ENCODE data around the gene ANO10.
"Not testable (repeated sequence)": the region's sequence is repeated elsewhere in the genome, so short reads cannot be mapped to it uniquely, and the experiment has no call there.

ANO10 gene

GRCh38 chr3:43462566-43462965 is 159.2 kb downstream of the ANO10 start:
- H2AFZ ChIP-seq (ENCODE audit: low read length); H3K79me1 ChIP-seq (ENCODE audit: low read depth, low read length); H4K91ac ChIP-seq (ENCODE audit: low read depth, low read length, poor library complexity); H3K23ac ChIP-seq (ENCODE audit: low read depth, low read length, poor library complexity); H3K18ac ChIP-seq (ENCODE audit: low read length); H3K4me2 ChIP-seq (ENCODE audit: insufficient read depth, low read length, poor library complexity, severe bottlenecking); H2BK120ac ChIP-seq (ENCODE audit: low read depth, low read length); H3K4me1 ChIP-seq (ENCODE audit: control insufficient read depth in 2 of 2, insufficient read depth in 1 of 2, low read depth in 1 of 2, low read length in 2 of 2); H3K4me3 ChIP-seq (ENCODE audit: low read length in 2 of 2); H2BK15ac ChIP-seq (ENCODE audit: low read length); H3K14ac ChIP-seq (ENCODE audit: low read length); H3K27me3 ChIP-seq (ENCODE audit: control insufficient read depth in 3 of 3, insufficient read depth in 3 of 3, low read depth in 1 of 3, low read length in 3 of 3); H3K9me3 ChIP-seq (replicated peaks in 1 of 2; ENCODE audit: control insufficient read depth in 2 of 2, insufficient read depth in 1 of 2, low read depth in 1 of 2, low read length in 2 of 2); H3K9ac ChIP-seq (ENCODE audit: low read depth, low read length, poor library complexity); H2AK5ac ChIP-seq (ENCODE audit: low read depth, low read length); H3K27ac ChIP-seq (replicated peaks; ENCODE audit: low read length); DNase-seq (ENCODE audit: low spot score); H3K4ac ChIP-seq (ENCODE audit: low read length); H4K8ac ChIP-seq (ENCODE audit: low read depth, low read length); H3K36me3 ChIP-seq (replicated peaks in 1 of 2; ENCODE audit: control insufficient read depth in 2 of 2, insufficient read depth in 2 of 2, low read length in 2 of 2); H2BK5ac ChIP-seq (ENCODE audit: low read length); H2BK12ac ChIP-seq (ENCODE audit: low read length): not testable (repeated sequence)
- no CpG with 5 or more reads among the region's 3 CpGs for WGBS, 2 donors (ENCODE audit: extremely low coverage in 2 of 2, insufficient read length in 2 of 2, insufficient replicate concordance in 1 of 2)

GRCh38 chr3:43461345-43461744 is 160.5 kb downstream of the ANO10 start:
- no peak overlapping the region for H2BK12ac ChIP-seq (ENCODE audit: low read length)
- no peak overlapping the region for H3K18ac ChIP-seq (ENCODE audit: low read length)
- H3K36me3 ChIP-seq (replicated peaks in 1 of 2; ENCODE audit: control insufficient read depth in 2 of 2, insufficient read depth in 2 of 2, low read length in 2 of 2), result no peaks in the 10 kb centered on the region
- no peak overlapping the region for H3K23ac ChIP-seq (ENCODE audit: low read depth, low read length, poor library complexity)
- H3K27ac ChIP-seq (replicated peaks; ENCODE audit: low read length), result no peak overlapping the region
- no peak overlapping the region for H2AK5ac ChIP-seq (ENCODE audit: low read depth, low read length)
- no peak overlapping the region for H2BK15ac ChIP-seq (ENCODE audit: low read length)
- DNase-seq (ENCODE audit: low spot score), result no peak
- H2BK120ac ChIP-seq (ENCODE audit: low read depth, low read length), result no peak overlapping the region
- no peaks in the 10 kb centered on the region for H3K27me3 ChIP-seq (ENCODE audit: control insufficient read depth in 3 of 3, insufficient read depth in 3 of 3, low read depth in 1 of 3, low read length in 3 of 3)
- H2AFZ ChIP-seq (ENCODE audit: low read length), result no peak overlapping the region
- no CpG with 5 or more reads among the region's 2 CpGs for WGBS, 2 donors (ENCODE audit: extremely low coverage in 2 of 2, insufficient read length in 2 of 2, insufficient replicate concordance in 1 of 2)
- no peak overlapping the region for H4K8ac ChIP-seq (ENCODE audit: low read depth, low read length)
- H4K91ac ChIP-seq (ENCODE audit: low read depth, low read length, poor library complexity), result no peak overlapping the region
- H3K4me1 ChIP-seq (ENCODE audit: control insufficient read depth in 2 of 2, insufficient read depth in 1 of 2, low read depth in 1 of 2, low read length in 2 of 2), result no peaks in the 10 kb centered on the region
- no peak overlapping the region for H3K9ac ChIP-seq (ENCODE audit: low read depth, low read length, poor library complexity)
- H3K4me2 ChIP-seq (ENCODE audit: insufficient read depth, low read length, poor library complexity, severe bottlenecking), result no peak overlapping the region
- no peak overlapping the region for H3K14ac ChIP-seq (ENCODE audit: low read length)
- no peaks in the 10 kb centered on the region for H3K79me1 ChIP-seq (ENCODE audit: low read depth, low read length)
- H2BK5ac ChIP-seq (ENCODE audit: low read length), result no peak overlapping the region
- no peak overlapping the region for H3K4me3 ChIP-seq (ENCODE audit: low read length in 2 of 2)
- H3K9me3 ChIP-seq (replicated peaks in 1 of 2; ENCODE audit: control insufficient read depth in 2 of 2, insufficient read depth in 1 of 2, low read depth in 1 of 2, low read length in 2 of 2), result peaks cover 5 to 6% of the 10 kb centered on the region in 2 donors
- no peak overlapping the region for H3K4ac ChIP-seq (ENCODE audit: low read length)

GRCh38 chr3:43457038-43457437 is 164.8 kb downstream of the ANO10 start:
- no CpG with 5 or more reads among the region's 1 CpG for WGBS, 2 donors (ENCODE audit: extremely low coverage in 2 of 2, insufficient read length in 2 of 2, insufficient replicate concordance in 1 of 2)
- not testable (repeated sequence) for H3K4me1 ChIP-seq (ENCODE audit: control insufficient read depth in 2 of 2, insufficient read depth in 1 of 2, low read depth in 1 of 2, low read length in 2 of 2); H3K27ac ChIP-seq (replicated peaks; ENCODE audit: low read length); DNase-seq (ENCODE audit: low spot score); H3K4me3 ChIP-seq (ENCODE audit: low read length in 2 of 2); H3K18ac ChIP-seq (ENCODE audit: low read length); H2BK120ac ChIP-seq (ENCODE audit: low read depth, low read length); H3K9ac ChIP-seq (ENCODE audit: low read depth, low read length, poor library complexity); H3K27me3 ChIP-seq (ENCODE audit: control insufficient read depth in 3 of 3, insufficient read depth in 3 of 3, low read depth in 1 of 3, low read length in 3 of 3); H2AK5ac ChIP-seq (ENCODE audit: low read depth, low read length); H2BK15ac ChIP-seq (ENCODE audit: low read length); H3K4me2 ChIP-seq (ENCODE audit: insufficient read depth, low read length, poor library complexity, severe bottlenecking); H2BK12ac ChIP-seq (ENCODE audit: low read length); H3K9me3 ChIP-seq (replicated peaks in 1 of 2; ENCODE audit: control insufficient read depth in 2 of 2, insufficient read depth in 1 of 2, low read depth in 1 of 2, low read length in 2 of 2); H3K14ac ChIP-seq (ENCODE audit: low read length); H3K23ac ChIP-seq (ENCODE audit: low read depth, low read length, poor library complexity); H4K91ac ChIP-seq (ENCODE audit: low read depth, low read length, poor library complexity); H4K8ac ChIP-seq (ENCODE audit: low read depth, low read length); H3K36me3 ChIP-seq (replicated peaks in 1 of 2; ENCODE audit: control insufficient read depth in 2 of 2, insufficient read depth in 2 of 2, low read length in 2 of 2); H2BK5ac ChIP-seq (ENCODE audit: low read length); H3K79me1 ChIP-seq (ENCODE audit: low read depth, low read length); H3K4ac ChIP-seq (ENCODE audit: low read length); H2AFZ ChIP-seq (ENCODE audit: low read length)

GRCh38 chr3:43455233-43455632 is 166.6 kb downstream of the ANO10 start:
- Histone ChIP-seq H3K4me1 (ENCODE audit: control insufficient read depth in 2 of 2, insufficient read depth in 1 of 2, low read depth in 1 of 2, low read length in 2 of 2) (peaks cover 0 to 3% of the 10 kb centered on the region in 2 donors), H4K8ac (ENCODE audit: low read depth, low read length) (peak overlapping the region; percentile 29), H3K9ac (ENCODE audit: low read depth, low read length, poor library complexity) (no peak overlapping the region), H3K18ac (ENCODE audit: low read length) (no peak overlapping the region), H2BK15ac (ENCODE audit: low read length) (no peak overlapping the region), H2BK12ac (ENCODE audit: low read length) (no peak overlapping the region), H2BK5ac (ENCODE audit: low read length) (no peak overlapping the region), H2AFZ (ENCODE audit: low read length) (no peak overlapping the region), H3K14ac (ENCODE audit: low read length) (no peak overlapping the region), H3K4ac (ENCODE audit: low read length) (no peak overlapping the region), H3K27ac (replicated peaks; ENCODE audit: low read length) (no peak overlapping the region), H3K79me1 (ENCODE audit: low read depth, low read length) (no peaks in the 10 kb centered on the region), H3K27me3 (ENCODE audit: control insufficient read depth in 3 of 3, insufficient read depth in 3 of 3, low read depth in 1 of 3, low read length in 3 of 3) (no peaks in the 10 kb centered on the region), H3K4me2 (ENCODE audit: insufficient read depth, low read length, poor library complexity, severe bottlenecking) (no peak overlapping the region), H3K36me3 (replicated peaks in 1 of 2; ENCODE audit: control insufficient read depth in 2 of 2, insufficient read depth in 2 of 2, low read length in 2 of 2) (no peaks in the 10 kb centered on the region), H3K4me3 (ENCODE audit: low read length in 2 of 2) (no peak overlapping the region), H3K23ac (ENCODE audit: low read depth, low read length, poor library complexity) (no peak overlapping the region), H2BK120ac (ENCODE audit: low read depth, low read length) (no peak overlapping the region), H4K91ac (ENCODE audit: low read depth, low read length, poor library complexity) (peak overlapping the region; percentile 27), H2AK5ac (ENCODE audit: low read depth, low read length) (no peak overlapping the region), H3K9me3 (replicated peaks in 1 of 2; ENCODE audit: control insufficient read depth in 2 of 2, insufficient read depth in 1 of 2, low read depth in 1 of 2, low read length in 2 of 2) (peaks cover 0 to 2% of the 10 kb centered on the region in 2 donors)
- no CpG with 5 or more reads among the region's 1 CpG for WGBS, 2 donors (ENCODE audit: extremely low coverage in 2 of 2, insufficient read length in 2 of 2, insufficient replicate concordance in 1 of 2)
- no peak for DNase-seq (ENCODE audit: low spot score)
